Stimulated activated CD4-positive, alpha-beta T cell treated with anti-CD3 and anti-CD28 coated beads, Interleukin-4, amount 100 ng/mL, for 48 hours (primary cell): Measurements from ENCODE around the gene SLC4A1AP.
"Not testable (repeated sequence)": the region's sequence is repeated elsewhere in the genome, so short reads cannot be mapped to it uniquely, and the experiment has no call there.

Experiments
- DNase-seq, 2 donors: peaks; one replicate each; pipeline ENCODE4 v3.0.0-alpha.2; 2020; ENCODE audit warnings: low read depth in 2 of 2

SLC4A1AP gene

GRCh38 chr2:27651056-27651455 is 12.6 kb upstream of the SLC4A1AP start:
- DNase-seq, result no peak

- no peak for DNase-seq
Observed at GRCh38 chr2:27652341-27652740, 11.3 kb upstream of the SLC4A1AP start.

GRCh38 chr2:27652790-27653189 is 10.9 kb upstream of the SLC4A1AP start:
- DNase-seq, result no peak

- no peak for DNase-seq
Observed at GRCh38 chr2:27653397-27653796, 10.3 kb upstream of the SLC4A1AP start.

- no peak for DNase-seq
Observed at GRCh38 chr2:27655155-27655951, 8.3 kb upstream of the SLC4A1AP start.

GRCh38 chr2:27661371-27661770 is 2.3 kb upstream of the SLC4A1AP start:
- DNase-seq, result no peak

GRCh38 chr2:27664154-27664574 is 475 bp downstream of the SLC4A1AP start:
- DNase-seq, result no peak

GRCh38 chr2:27664622-27665363 is 1.1 kb downstream of the SLC4A1AP start:
- no peak for DNase-seq

GRCh38 chr2:27667446-27667845 is 3.8 kb downstream of the SLC4A1AP start:
- no peak for DNase-seq

GRCh38 chr2:27671235-27671634 is 7.5 kb downstream of the SLC4A1AP start:
- DNase-seq, result no peak

- DNase-seq, result no peak
Observed at GRCh38 chr2:27672723-27673486, 9.2 kb downstream of the SLC4A1AP start.

GRCh38 chr2:27680571-27680970 is 16.9 kb downstream of the SLC4A1AP start:
- no peak for DNase-seq

GRCh38 chr2:27681841-27682240 is 18.2 kb downstream of the SLC4A1AP start:
- DNase-seq, result no peak

GRCh38 chr2:27682334-27682771 is 18.7 kb downstream of the SLC4A1AP start:
- not testable (repeated sequence) for DNase-seq

GRCh38 chr2:27683390-27684071 is 19.8 kb downstream of the SLC4A1AP start:
- DNase-seq, result peak; percentile 85 to 86

GRCh38 chr2:27685006-27685405 is 21.3 kb downstream of the SLC4A1AP start:
- DNase-seq, result not testable (repeated sequence)

- no peak for DNase-seq
Observed at GRCh38 chr2:27685577-27685976, 21.9 kb downstream of the SLC4A1AP start.

GRCh38 chr2:27687232-27687631 is 23.5 kb downstream of the SLC4A1AP start:
- DNase-seq, result no peak

GRCh38 chr2:27689424-27689823 is 25.7 kb downstream of the SLC4A1AP start:
- DNase-seq, result no peak

GRCh38 chr2:27690052-27690451 is 26.4 kb downstream of the SLC4A1AP start:
- DNase-seq, result no peak

GRCh38 chr2:27697660-27698059 is 34.0 kb downstream of the SLC4A1AP start:
- DNase-seq, result no peak

GRCh38 chr2:27701676-27702075 is 38.0 kb downstream of the SLC4A1AP start:
- no peak for DNase-seq
